HEK293 (cell line): Measurements from ENCODE around the gene MYOM3.

Experiments used
- RBAK ChIP-seq: fragments of 450-650 bp; formaldehyde crosslinking; IDR thresholded peaks from 2 replicates; pipeline ENCODE4 v1.5.1; 2016; ENCODE audit warnings: missing biosample characterization, missing genetic modification characterization
- SETDB1 ChIP-seq: IDR thresholded peaks from one replicate; pipeline ENCODE4 v1.6.1; 2017; ENCODE audit warnings: mild to moderate bottlenecking, low read length, moderate library complexity, mixed read lengths; ENCODE audit not compliant: insufficient read length
- SP3 ChIP-seq: fragments of 450-650 bp; formaldehyde crosslinking; IDR thresholded peaks from 2 replicates; pipeline ENCODE4 v1.5.1; 2016; ENCODE audit warnings: missing biosample characterization, missing genetic modification characterization
- ZBTB21 ChIP-seq: fragments of 450-650 bp; formaldehyde crosslinking; IDR thresholded peaks from 2 replicates; pipeline ENCODE4 v1.5.1; 2017; ENCODE audit warnings: missing biosample characterization, missing genetic modification characterization
- ZNF366 ChIP-seq: fragments of 450-650 bp; formaldehyde crosslinking; conservative IDR thresholded peaks from 2 replicates; pipeline ENCODE4 v1.5.1; 2016; ENCODE audit warnings: missing biosample characterization, missing genetic modification characterization
- ZNF37A ChIP-seq: fragments of 450-650 bp; IDR thresholded peaks from 2 replicates; pipeline ENCODE4 v1.5.1; 2018; ENCODE audit warnings: missing biosample characterization, missing genetic modification characterization
- ZNF514 ChIP-seq: fragments of 450-650 bp; formaldehyde crosslinking; IDR thresholded peaks from 2 replicates; pipeline ENCODE4 v1.5.1; 2016; ENCODE audit warnings: missing biosample characterization, missing genetic modification characterization
- ZNF548 ChIP-seq: fragments of 450-650 bp; formaldehyde crosslinking; IDR thresholded peaks from 2 replicates; pipeline ENCODE4 v1.5.1; 2016; ENCODE audit warnings: missing biosample characterization, missing genetic modification characterization
- ZNF561 ChIP-seq: fragments of 450-650 bp; IDR thresholded peaks from 2 replicates; pipeline ENCODE4 v1.5.1; 2018; ENCODE audit warnings: missing biosample characterization, missing genetic modification characterization, borderline replicate concordance
- ZNF677 ChIP-seq: fragments of 450-650 bp; IDR thresholded peaks from 2 replicates; pipeline ENCODE4 v1.5.0; 2018; ENCODE audit warnings: missing biosample characterization, mild to moderate bottlenecking, missing genetic modification characterization, moderate library complexity
- TF ChIP-seq, protein P1 (sequence below): fragments of 450-650 bp; formaldehyde crosslinking; IDR thresholded peaks from 2 replicates; pipeline ENCODE4 v1.5.1; 2016; ENCODE audit warnings: missing biosample characterization, missing genetic modification characterization
- TF ChIP-seq, protein P2 (sequence below): fragments of 450-650 bp; formaldehyde crosslinking; optimal IDR thresholded peaks from 2 replicates; pipeline ENCODE3; 2016; ENCODE audit warnings: missing biosample characterization, mild to moderate bottlenecking, missing genetic modification characterization
- TF ChIP-seq, protein P3 (sequence below): fragments of 450-650 bp; formaldehyde crosslinking; IDR thresholded peaks from 2 replicates; pipeline ENCODE4 v1.5.1; 2016; ENCODE audit warnings: missing biosample characterization, missing genetic modification characterization, low read depth

- TF ChIP-seq ZNF561 (tag by site-specific recombination), result no peak
- TF ChIP-seq, protein P1, sequence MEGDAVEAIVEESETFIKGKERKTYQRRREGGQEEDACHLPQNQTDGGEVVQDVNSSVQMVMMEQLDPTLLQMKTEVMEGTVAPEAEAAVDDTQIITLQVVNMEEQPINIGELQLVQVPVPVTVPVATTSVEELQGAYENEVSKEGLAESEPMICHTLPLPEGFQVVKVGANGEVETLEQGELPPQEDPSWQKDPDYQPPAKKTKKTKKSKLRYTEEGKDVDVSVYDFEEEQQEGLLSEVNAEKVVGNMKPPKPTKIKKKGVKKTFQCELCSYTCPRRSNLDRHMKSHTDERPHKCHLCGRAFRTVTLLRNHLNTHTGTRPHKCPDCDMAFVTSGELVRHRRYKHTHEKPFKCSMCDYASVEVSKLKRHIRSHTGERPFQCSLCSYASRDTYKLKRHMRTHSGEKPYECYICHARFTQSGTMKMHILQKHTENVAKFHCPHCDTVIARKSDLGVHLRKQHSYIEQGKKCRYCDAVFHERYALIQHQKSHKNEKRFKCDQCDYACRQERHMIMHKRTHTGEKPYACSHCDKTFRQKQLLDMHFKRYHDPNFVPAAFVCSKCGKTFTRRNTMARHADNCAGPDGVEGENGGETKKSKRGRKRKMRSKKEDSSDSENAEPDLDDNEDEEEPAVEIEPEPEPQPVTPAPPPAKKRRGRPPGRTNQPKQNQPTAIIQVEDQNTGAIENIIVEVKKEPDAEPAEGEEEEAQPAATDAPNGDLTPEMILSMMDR (tag by site-specific recombination), result no peak
- TF ChIP-seq, protein P2, sequence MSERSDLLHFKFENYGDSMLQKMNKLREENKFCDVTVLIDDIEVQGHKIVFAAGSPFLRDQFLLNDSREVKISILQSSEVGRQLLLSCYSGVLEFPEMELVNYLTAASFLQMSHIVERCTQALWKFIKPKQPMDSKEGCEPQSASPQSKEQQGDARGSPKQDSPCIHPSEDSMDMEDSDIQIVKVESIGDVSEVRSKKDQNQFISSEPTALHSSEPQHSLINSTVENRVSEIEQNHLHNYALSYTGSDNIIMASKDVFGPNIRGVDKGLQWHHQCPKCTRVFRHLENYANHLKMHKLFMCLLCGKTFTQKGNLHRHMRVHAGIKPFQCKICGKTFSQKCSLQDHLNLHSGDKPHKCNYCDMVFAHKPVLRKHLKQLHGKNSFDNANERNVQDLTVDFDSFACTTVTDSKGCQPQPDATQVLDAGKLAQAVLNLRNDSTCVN, result no peak
- no peak for TF ChIP-seq ZBTB21 (tag by site-specific recombination)
- no peak for TF ChIP-seq ZNF514
- TF ChIP-seq, protein P3, sequence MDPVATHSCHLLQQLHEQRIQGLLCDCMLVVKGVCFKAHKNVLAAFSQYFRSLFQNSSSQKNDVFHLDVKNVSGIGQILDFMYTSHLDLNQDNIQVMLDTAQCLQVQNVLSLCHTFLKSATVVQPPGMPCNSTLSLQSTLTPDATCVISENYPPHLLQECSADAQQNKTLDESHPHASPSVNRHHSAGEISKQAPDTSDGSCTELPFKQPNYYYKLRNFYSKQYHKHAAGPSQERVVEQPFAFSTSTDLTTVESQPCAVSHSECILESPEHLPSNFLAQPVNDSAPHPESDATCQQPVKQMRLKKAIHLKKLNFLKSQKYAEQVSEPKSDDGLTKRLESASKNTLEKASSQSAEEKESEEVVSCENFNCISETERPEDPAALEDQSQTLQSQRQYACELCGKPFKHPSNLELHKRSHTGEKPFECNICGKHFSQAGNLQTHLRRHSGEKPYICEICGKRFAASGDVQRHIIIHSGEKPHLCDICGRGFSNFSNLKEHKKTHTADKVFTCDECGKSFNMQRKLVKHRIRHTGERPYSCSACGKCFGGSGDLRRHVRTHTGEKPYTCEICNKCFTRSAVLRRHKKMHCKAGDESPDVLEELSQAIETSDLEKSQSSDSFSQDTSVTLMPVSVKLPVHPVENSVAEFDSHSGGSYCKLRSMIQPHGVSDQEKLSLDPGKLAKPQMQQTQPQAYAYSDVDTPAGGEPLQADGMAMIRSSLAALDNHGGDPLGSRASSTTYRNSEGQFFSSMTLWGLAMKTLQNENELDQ (tag by site-specific recombination), result no peak
- no peak for TF ChIP-seq SETDB1
- no peak for TF ChIP-seq ZNF366 (tag by site-specific recombination)
- no peak for TF ChIP-seq ZNF548 (tag by site-specific recombination)
- TF ChIP-seq RBAK (tag by site-specific recombination), result no peak
- TF ChIP-seq ZNF677 (tag by site-specific recombination), result no peak
- no peak for TF ChIP-seq SP3 (tag by site-specific recombination)
- TF ChIP-seq ZNF37A (tag by site-specific recombination), result no peak
Measured at GRCh38 chr1:24127134-24127800, 15.3 kb upstream of the MYOM3 start.
